Measurements from ENCODE around the gene UVSSA.
"Not testable (repeated sequence)": the region's sequence is repeated elsewhere in the genome, so short reads cannot be mapped to it uniquely, and the experiment has no call there.

Gene UVSSA

DNA sequence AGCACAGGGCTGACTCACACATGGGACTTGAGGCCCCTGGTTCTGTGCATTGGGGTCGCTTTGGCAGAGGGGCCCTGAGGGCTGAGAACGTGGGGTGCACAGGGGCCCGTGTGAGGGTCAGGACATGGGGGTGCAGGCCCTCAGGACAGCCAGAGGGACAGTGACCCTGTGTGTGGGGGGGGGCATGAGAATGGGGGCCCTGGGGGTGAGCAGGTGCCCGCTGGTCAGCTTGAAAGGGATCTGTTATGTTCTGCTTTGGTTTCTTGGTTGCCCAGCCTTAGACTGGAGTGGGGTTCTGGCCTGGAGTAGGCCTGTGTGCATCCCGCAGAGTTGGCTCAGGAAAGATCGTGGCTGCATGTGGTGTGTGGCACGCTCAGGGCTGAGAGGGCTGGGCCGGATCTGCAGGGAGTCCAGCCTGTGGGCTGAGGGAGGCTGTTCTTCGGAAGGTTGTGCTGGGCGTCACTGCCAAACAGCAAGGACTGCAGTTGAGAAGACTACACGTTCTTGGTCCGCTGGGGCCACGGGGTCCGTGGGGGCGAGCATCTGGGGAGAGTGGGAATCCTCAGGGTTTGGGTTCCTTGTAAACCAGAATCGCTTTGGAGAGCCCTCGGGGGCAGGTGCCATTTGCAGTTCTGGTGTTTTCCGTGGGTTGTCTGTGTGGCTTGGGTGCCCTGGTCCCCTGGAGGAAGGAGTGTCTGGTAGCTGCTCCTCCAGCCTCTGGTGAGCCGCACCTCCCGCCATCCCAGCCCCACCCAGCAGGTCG lies 15.2 kb upstream of the UVSSA start:
- no peak for DNase-seq

DNA sequence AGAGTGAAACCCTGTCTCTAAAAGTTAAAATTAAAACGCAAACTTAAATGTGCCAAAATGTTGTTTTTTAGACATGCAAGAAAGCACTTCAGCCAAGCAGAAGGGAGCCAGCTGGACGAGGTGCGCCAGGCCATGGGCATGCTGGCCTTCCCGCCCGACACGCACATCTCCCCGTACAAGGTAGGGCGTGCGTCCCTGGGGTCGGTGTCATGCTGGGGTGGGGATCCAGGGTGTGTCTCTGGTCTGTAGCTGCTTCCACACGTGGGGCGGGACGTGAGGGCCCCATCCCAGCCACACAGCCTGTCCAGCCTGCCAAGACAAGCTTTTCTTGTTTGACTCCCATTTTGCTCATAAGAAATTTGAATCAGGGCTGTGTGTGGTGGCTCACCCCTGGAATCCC lies 14.3 kb upstream of the UVSSA start:
- DNase-seq: no peak

GRCh38 chr4:1333256-1333655 lies 13.8 kb upstream of the UVSSA start:
- no peak for DNase-seq

DNA sequence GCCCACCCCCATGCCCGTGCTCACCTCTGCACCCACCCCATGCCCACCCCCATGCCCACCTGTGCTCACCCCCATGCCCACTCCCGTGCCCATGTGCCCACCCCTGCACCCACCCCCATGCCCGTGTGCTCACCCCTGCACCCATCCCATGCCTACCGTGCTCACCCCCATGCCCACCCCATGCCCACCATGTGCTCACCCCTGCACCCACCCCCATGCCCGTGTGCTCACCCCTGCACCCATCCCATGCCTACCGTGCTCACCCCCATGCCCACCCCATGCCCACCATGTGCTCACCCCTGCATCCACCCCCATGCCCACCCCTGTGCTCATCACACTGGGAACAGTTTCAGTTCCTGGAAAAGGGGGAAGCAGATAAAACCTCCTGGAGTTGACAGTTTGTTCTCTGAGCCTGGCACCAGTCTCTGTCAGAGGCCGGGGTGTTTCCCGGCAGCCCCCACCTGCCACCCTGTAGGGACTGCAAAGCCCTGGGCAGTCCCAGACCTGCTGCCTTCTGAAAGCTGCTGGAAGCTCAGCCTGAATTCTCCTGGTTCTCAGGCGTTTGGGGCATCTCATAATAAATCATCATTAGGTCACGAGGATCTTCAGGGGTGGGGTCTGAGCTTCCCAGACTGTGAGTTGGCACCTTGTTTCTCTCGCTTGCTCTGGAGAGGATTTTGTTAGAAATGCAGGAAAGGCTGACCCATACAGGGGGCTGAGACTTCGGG lies 13.0 kb upstream of the UVSSA start:
- not testable (repeated sequence) for DNase-seq

- DNase-seq: no peak
Observed at GRCh38 chr4:1334579-1334895, 12.5 kb upstream of the UVSSA start.

DNA sequence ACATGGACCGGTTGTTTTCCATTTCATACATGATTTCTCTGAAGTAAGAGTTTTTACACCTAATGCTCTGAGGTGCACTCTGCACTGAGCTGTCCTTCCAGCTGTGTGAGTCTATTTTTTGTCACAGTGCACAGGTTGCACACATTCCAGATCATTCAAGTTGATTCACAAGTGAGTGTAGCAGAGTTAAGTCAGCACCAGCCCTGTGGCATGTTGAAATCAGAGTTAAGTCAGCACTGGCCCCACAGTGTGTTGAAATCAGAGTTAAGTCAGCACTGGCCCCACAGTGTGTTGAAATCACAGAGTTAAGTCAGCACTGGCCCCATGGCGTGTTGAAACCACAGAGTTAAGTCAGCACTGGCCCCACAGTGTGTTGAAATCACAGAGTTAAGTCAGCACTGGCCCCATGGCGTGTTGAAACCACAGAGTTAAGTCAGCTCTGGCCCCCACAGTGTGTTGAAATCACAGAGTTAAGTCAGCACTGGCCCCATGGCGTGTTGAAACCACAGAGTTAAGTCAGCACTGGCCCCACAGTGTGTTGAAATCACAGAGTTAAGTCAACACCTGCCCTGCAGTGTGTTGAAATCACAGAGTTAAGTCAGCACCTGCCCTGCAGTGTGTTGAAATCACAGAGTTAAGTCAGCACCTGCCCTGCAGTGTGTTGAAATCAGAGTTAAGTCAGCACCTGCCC lies 11.7 kb upstream of the UVSSA start:
- DNase-seq: not testable (repeated sequence)

DNA sequence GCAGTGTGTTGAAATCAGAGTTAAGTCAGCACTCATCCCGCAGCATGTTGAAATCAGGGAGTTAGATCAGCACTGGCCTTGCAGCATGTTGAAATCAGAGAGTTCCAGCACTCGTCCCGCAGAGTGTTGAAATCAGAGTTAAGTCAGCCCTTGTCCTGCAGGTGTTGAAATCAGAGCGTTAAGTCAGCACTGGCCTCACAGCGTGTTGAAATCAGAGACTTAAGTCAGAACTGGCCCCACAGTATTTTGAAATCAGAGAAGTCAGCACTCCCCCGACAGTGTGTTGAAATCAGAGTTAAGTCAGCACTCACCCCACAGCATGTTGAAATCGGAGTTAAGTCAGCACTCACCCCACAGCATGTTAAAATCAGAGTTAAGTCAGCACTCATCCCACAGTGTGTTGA lies 10.9 kb upstream of the UVSSA start:
- no peak for DNase-seq

- DNase-seq: no peak
Observed at GRCh38 chr4:1337376-1337831, 9.6 kb upstream of the UVSSA start.

DNA sequence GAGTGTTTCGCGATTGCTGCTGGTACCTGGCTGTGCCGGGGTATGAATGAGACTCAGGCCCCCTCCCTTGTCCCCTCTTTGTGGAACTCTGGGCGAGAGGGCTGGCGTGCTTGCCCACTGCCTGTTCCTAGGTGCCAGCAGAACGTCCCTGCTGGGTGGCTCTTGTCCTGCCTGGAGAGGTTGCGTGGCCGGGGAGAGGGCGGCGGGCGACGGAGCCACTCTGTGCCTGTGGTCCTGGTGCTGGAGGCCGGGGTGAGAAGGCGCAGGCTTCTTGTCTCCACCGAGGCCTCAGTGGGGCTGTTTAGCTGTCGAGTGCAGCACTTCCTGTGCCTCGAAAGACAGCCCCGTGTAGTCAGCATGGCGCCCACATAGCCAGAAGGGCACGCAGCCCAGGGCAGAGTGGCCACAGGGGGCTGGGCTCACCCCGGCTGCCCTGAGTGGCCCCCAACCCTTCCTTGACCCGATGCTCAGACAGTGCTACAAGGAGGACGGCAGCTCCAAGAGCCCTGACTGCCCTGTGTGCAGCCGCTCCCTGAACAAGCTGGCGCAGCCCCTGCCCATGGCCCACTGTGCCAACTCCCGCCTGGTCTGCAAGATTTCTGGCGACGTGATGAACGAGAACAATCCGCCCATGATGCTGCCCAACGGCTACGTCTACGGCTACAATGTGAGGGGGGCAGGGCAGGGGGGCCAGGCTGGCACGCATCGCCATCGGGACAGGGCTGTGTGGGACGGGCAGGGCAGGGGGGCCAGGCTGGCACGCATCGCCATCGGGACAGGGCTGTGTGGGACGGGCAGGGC lies 8.9 kb upstream of the UVSSA start:
- DNase-seq: no peak

DNA sequence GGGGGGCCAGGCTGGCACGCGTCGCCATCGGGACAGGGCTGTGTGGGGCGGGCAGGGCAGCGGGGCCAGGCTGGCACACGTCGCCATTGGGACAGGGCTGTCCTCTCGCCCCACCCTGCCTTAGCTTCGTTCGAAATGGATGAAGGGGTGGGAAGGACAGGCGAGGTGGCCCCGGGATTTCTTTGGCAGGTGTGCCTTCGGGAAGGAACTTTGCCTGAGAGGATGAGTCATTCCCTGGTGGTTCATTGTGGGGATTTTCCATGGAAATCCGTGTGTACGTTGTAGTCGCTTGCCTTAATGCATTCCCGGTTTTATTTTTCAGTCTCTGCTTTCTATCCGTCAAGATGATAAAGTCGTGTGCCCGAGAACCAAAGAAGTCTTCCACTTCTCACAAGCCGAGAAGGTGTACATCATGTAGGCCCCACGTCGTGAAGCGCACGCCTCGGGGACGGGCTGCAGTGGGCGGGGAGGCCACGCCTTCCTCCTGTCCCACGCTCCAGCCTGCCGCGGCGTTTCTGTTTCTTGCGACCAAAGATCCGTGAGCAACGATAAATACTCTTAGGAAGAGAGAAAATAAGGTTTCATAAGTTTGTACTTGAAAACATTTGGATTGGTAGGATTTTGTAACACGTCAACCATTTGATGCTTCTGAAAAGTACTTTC lies 8.1 kb upstream of the UVSSA start:
- DNase-seq: no peak

DNA sequence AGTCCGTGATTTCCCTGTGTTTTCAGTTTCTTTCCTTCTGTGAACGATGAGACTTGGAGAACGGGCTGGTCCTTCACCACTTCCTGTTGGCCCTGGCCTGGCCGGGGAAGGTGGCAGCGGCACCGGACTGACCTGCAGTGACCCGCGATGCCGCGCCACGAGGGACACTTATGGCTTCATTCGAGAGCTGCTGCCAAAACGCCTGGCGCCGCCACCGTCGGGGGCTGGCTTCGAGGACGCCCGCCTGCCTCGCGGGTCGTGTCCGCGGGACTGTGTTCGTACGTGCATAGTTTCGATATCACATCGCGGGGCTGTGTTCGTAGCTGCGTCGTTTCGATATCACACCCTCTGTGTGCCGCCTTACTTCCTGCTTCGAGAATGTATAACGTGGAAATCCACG lies 7.5 kb upstream of the UVSSA start:
- no peak for DNase-seq

DNA sequence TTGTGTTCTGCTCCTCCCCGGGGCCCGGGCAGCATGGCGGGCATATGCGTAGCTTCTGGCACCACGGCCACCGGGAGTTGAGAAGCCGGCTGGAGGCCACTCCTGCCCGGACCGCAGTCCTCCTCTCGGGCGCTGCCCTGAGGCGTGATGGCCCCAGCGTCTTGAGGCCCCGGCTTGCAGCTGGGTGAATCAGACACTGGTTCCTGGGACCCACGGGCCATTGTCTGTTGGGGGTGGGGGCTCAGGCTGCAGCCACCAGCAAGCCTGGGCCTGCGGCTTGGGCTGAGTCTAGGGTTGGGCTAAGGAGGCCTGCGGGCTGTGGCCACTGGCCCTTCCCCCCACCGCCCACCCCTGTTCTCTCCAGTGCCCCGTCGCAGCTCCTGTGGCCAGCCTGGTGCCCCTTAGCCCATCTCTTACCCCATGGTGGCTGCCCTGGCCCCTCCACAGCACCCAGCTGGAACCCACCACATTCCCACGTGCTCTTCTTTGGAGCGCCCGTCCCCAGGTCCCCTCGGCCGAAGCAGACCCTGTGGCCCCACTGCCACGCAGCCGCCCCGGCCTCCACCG lies 6.7 kb upstream of the UVSSA start:
- DNase-seq: no peak

- no peak for DNase-seq
Observed at GRCh38 chr4:1340861-1341260, 6.1 kb upstream of the UVSSA start.

DNA sequence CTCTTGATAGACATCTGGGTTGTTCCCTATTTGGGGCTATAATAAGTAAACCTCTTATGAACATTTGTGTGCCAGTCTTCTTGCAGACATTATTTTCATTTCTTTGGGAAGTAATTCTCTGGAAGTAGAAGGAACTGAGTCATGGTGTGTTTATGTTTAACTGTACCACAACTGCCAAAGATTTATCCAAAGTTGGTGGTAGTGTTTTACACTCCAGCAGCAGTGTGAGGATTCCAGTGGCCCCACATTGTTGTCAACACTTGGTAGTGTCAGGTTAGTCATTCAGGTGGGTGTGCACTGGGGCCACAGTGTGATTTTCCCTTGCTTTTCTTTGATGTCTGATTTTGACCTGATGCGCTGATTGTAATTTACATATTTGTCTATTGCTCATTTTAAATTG lies 5.0 kb upstream of the UVSSA start:
- DNase-seq: no peak

- no peak for DNase-seq
Observed at GRCh38 chr4:1344696-1345095, 2.3 kb upstream of the UVSSA start.

GRCh38 chr4:1345903-1346780 lies 866 bp upstream of the UVSSA start:
- DNase-seq: peak; percentile 44

DNA sequence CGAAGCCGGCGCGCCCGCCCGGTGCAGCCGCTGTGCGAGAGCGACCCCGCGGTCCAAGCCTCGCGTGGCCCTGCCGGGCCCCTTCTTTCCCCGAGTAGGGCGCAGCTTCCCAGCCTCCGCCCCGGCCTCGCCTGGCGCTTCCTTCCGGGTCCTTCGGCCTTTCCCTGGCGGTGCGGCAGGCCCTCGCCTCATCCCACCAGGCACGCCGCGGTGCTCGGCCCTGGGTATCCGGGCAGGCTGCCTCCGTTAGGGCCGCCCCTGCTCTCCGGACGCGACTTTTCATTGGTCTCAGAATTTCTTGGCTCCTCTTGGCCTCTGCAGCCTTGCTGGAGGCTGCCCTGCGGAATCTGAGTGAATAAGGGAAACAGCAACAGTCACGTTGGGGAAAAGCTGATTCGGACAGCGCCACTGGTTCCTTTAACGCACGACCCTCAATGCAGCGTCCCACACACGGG lies 429 bp downstream of the UVSSA start:
- peak; percentile 81 for DNase-seq

- no peak for DNase-seq
Observed at GRCh38 chr4:1348014-1348513, 1.1 kb downstream of the UVSSA start.

DNA sequence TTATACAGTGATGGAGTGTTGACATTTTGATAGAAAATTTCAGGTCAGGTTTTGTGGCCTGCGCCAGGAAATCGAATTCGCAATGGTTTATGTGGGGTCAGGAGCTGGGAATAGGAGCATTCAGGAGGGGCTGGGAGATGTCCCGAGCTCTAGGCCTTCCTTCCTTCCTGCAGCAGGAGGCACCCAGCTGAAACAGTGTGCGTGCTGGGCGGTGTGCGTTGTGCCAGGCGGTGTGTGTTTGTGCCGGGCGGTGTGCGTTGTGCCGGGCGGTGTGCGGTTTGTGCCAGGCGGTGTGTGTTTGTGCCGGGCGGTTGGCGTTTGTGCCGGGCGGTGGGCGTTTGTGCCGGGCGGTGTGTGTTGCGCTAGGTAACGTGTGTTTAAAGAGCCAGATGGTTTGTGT lies 1.7 kb downstream of the UVSSA start:
- no peak for DNase-seq

DNA sequence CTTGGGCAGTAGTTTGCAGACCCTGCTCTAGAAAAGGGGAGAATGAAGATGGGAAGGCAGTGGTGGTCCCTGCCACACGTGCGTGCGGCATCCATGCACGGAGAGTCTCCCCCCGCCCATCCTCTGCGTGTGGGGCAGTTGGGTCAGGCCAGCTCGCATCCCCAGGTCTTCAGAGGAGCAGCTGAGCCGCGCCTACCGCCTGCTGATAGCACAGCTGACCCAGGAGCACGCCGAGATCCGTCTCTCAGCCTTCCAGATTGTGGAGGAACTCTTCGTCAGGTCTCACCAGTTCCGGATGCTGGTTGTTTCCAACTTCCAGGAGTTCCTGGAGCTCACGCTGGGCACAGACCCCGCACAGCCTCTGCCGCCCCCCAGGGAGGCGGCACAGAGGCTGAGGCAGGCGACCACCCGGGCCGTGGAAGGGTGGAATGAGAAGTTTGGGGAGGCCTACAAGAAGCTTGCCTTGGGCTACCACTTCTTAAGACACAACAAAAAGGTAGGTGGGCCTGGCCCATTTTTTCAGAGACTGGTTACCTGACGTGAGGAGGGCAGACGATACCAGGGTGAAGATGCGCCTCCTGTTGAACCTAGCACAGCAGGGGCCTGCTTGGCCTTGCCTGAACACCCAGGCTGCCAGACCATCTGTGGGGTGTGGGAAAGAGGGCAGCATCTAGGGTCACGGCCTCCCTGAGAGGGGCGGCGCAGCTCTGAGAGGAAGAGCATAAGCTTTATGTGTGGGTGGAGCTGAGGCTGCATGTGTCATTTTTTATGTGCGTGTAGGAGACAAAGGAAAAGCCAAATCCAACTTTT lies 2.6 kb downstream of the UVSSA start:
- no peak for DNase-seq
